HepG2 (cell line): ENCODE measurements around the gene SLC2A4. TPM values are rescaled to one million over a fixed set of nuclear protein-coding genes. Genes with fewer than 3 reads are reported as not detected.

Experiments used
- ATM ChIP-seq: fragments of 450-650 bp; IDR thresholded peaks from 2 replicates; pipeline ENCODE4 v1.7.1; 2017; ENCODE audit warnings: mild to moderate bottlenecking, borderline replicate concordance
- CENPT ChIP-seq: sonication (generic); formaldehyde crosslinking; IDR thresholded peaks from 2 replicates; pipeline ENCODE4 v1.8.0; 2022; ENCODE audit warnings: low read depth, mild to moderate bottlenecking, moderate library complexity, missing genetic modification reagents
- CENPX ChIP-seq: sonication (generic); formaldehyde crosslinking; IDR thresholded peaks from 2 replicates; pipeline ENCODE4 v1.9.0; 2021; ENCODE audit warnings: mild to moderate bottlenecking, missing genetic modification reagents, moderate library complexity
- HNRNPH1 ChIP-seq: fragments of 200-400 bp; formaldehyde crosslinking; optimal IDR thresholded peaks from 2 replicates; pipeline ENCODE3; 2017; ENCODE audit warnings: mild to moderate bottlenecking, low read depth, low read length
- KLF11 ChIP-seq: IDR thresholded peaks from 2 replicates; pipeline ENCODE4 v1.6.1; 2016; ENCODE audit warnings: missing compliant biosample characterization
- MED1 ChIP-seq: sonication (generic); formaldehyde crosslinking; IDR thresholded peaks from 2 replicates; pipeline ENCODE4 v1.4.0; 2020; ENCODE audit warnings: missing genetic modification reagents
- PHF21A ChIP-seq: sonication (generic); formaldehyde crosslinking; IDR thresholded peaks from 2 replicates; pipeline ENCODE4 v1.5.0; 2020; ENCODE audit warnings: mild to moderate bottlenecking, missing genetic modification reagents
- RARA ChIP-seq: IDR thresholded peaks from 2 replicates; pipeline ENCODE4 v1.6.1; 2016; ENCODE audit warnings: missing genetic modification reagents, missing compliant biosample characterization
- SNAPC2 ChIP-seq: sonication (generic); formaldehyde crosslinking; IDR thresholded peaks from 2 replicates; pipeline ENCODE4 v1.8.1; 2022; ENCODE audit warnings: mild to moderate bottlenecking, missing genetic modification reagents
- SP2 ChIP-seq: sonication (generic); formaldehyde crosslinking; IDR thresholded peaks from 2 replicates; pipeline ENCODE4 v1.5.1; 2020; ENCODE audit warnings: mild to moderate bottlenecking, missing genetic modification reagents
- TAF1 ChIP-seq: sonication (generic); formaldehyde crosslinking; IDR thresholded peaks from 2 replicates; pipeline ENCODE4 v1.4.0; 2020; ENCODE audit warnings: missing genetic modification reagents
- ZEB1 ChIP-seq: IDR thresholded peaks from 2 replicates; pipeline ENCODE4 v1.6.1; 2012; ENCODE audit warnings: mild to moderate bottlenecking, low read depth, inconsistent platforms; ENCODE audit not compliant: insufficient replicate concordance
- ZFP41 ChIP-seq: sonication (generic); formaldehyde crosslinking; IDR thresholded peaks from 2 replicates; pipeline ENCODE4 v1.4.0; 2020; ENCODE audit warnings: mild to moderate bottlenecking, missing genetic modification reagents, borderline replicate concordance
- ZKSCAN8 ChIP-seq: IDR thresholded peaks from 2 replicates; pipeline ENCODE4 v1.6.1; 2016; ENCODE audit warnings: borderline replicate concordance, missing genetic modification reagents, missing compliant biosample characterization
- ZNF484 ChIP-seq: sonication (generic); formaldehyde crosslinking; IDR thresholded peaks from 2 replicates; pipeline ENCODE4 v1.5.1; 2020; ENCODE audit warnings: mild to moderate bottlenecking, low read depth, missing genetic modification reagents, borderline replicate concordance
- ZNF530 ChIP-seq: sonication (generic); formaldehyde crosslinking; IDR thresholded peaks from 2 replicates; pipeline ENCODE4 v1.5.0; 2020; ENCODE audit warnings: low read depth, mild to moderate bottlenecking, missing genetic modification reagents
- ZNF775 ChIP-seq: sonication (generic); formaldehyde crosslinking; IDR thresholded peaks from 2 replicates; pipeline ENCODE4 v1.4.0; 2020; ENCODE audit warnings: missing genetic modification reagents, mild to moderate bottlenecking, moderate library complexity, borderline replicate concordance
- polyA plus RNA-seq, 8 experiments: library from polyadenylated mRNA; depleted of rRNA in 3 of 8; stranded (reverse) in 7 of 8; unstranded in 1 of 8; fragments of >200 nt; fragmentation: Illumina TruSeq in 4 of 8; extraction: Trizol in 4 of 8; gene quantifications; 2 replicates each; pipeline versions ENCODE4 v1.2.1 to v1.2.3, GENCODE V29; 2011 to 2016; ENCODE audit warnings: low read depth in 4 of 8, missing spikeins in 1 of 8, mixed read lengths in 1 of 8; ENCODE audit not compliant: insufficient read depth in 1 of 8
- total RNA-seq, 5 experiments: library from RNA; depleted of rRNA; stranded (reverse); fragments of >200 nt; fragmentation: Illumina TruSeq; extraction: Trizol; gene quantifications; 2 replicates each; pipeline ENCODE4 v1.2.3, GENCODE V29; 2016; ENCODE audit warnings: low read depth in 1 of 5
- TF ChIP-seq, protein P1 (sequence below): sonication (generic); formaldehyde crosslinking; conservative IDR thresholded peaks from 2 replicates; pipeline ENCODE4 v1.8.1; 2023; ENCODE audit warnings: missing genetic modification reagents
- TF ChIP-seq, protein P2 (sequence below): sonication (generic); formaldehyde crosslinking; IDR thresholded peaks from 2 replicates; pipeline ENCODE4 v1.5.0; 2020; ENCODE audit warnings: missing genetic modification reagents
- TF ChIP-seq, protein P3 (sequence below): sonication (generic); formaldehyde crosslinking; IDR thresholded peaks from 2 replicates; pipeline ENCODE4 v1.5.0; 2020; ENCODE audit warnings: mild to moderate bottlenecking, missing genetic modification reagents, borderline replicate concordance

Gene SLC2A4
- total and polyA plus RNA-seq, 2 of the 13 experiments (the other 11 are each of a cell fraction or from before 2014, with no cell fraction given), result 4.9 to 5.8 TPM

DNA sequence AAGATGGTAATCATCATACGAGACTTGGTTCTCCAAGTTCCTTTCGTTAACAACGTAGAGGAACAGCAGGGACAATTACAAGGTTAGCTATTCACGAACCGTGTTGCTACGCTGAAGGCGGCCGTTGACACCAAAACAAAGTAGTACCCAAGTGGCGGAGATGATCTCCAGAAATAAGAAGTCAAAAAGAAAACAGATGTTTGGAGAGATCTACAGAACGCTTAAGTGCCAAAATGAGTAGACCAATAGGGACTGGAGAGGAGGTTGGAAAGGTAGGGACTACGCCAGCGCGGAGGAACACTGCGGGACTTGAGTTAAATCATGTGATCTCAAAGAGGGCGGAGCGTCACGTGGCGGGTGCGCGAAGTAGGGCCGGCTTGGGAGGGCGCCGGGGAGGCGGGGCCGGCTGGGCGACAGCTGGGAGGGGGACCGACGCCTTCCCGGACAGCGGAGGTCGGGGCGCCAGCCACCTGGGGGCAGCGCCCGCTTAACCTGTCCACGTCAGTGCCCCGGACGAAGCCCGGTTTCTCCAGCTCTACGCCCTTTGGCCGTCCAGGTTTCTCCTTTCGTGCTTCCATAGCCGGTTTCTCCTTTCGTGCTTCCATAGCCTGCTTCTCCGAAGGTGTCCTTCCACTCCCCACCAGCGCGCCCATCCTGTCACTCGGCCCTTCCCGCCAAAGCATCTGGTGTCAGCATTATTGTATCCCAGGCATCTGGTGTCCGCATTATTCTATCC is 38.6 kb upstream of the SLC2A4 start (continued):
- TF ChIP-seq, protein P1, sequence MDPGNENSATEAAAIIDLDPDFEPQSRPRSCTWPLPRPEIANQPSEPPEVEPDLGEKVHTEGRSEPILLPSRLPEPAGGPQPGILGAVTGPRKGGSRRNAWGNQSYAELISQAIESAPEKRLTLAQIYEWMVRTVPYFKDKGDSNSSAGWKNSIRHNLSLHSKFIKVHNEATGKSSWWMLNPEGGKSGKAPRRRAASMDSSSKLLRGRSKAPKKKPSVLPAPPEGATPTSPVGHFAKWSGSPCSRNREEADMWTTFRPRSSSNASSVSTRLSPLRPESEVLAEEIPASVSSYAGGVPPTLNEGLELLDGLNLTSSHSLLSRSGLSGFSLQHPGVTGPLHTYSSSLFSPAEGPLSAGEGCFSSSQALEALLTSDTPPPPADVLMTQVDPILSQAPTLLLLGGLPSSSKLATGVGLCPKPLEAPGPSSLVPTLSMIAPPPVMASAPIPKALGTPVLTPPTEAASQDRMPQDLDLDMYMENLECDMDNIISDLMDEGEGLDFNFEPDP (CRISPR knock-in tag), result no peak
- TF ChIP-seq ZKSCAN8 (CRISPR knock-in tag), result no peak
- peak; percentile 64 for TF ChIP-seq ZEB1
- TF ChIP-seq, protein P2, sequence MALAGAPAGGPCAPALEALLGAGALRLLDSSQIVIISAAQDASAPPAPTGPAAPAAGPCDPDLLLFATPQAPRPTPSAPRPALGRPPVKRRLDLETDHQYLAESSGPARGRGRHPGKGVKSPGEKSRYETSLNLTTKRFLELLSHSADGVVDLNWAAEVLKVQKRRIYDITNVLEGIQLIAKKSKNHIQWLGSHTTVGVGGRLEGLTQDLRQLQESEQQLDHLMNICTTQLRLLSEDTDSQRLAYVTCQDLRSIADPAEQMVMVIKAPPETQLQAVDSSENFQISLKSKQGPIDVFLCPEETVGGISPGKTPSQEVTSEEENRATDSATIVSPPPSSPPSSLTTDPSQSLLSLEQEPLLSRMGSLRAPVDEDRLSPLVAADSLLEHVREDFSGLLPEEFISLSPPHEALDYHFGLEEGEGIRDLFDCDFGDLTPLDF (CRISPR knock-in tag), result peak; percentile 44; the same call in 1 of the 2 replicates
- 0 out of 2 replicates have a peak, but pooled peaks have one; percentile 31 for TF ChIP-seq KLF11 (CRISPR knock-in tag)
- TF ChIP-seq ATM, result no peak
- TF ChIP-seq, protein P3, sequence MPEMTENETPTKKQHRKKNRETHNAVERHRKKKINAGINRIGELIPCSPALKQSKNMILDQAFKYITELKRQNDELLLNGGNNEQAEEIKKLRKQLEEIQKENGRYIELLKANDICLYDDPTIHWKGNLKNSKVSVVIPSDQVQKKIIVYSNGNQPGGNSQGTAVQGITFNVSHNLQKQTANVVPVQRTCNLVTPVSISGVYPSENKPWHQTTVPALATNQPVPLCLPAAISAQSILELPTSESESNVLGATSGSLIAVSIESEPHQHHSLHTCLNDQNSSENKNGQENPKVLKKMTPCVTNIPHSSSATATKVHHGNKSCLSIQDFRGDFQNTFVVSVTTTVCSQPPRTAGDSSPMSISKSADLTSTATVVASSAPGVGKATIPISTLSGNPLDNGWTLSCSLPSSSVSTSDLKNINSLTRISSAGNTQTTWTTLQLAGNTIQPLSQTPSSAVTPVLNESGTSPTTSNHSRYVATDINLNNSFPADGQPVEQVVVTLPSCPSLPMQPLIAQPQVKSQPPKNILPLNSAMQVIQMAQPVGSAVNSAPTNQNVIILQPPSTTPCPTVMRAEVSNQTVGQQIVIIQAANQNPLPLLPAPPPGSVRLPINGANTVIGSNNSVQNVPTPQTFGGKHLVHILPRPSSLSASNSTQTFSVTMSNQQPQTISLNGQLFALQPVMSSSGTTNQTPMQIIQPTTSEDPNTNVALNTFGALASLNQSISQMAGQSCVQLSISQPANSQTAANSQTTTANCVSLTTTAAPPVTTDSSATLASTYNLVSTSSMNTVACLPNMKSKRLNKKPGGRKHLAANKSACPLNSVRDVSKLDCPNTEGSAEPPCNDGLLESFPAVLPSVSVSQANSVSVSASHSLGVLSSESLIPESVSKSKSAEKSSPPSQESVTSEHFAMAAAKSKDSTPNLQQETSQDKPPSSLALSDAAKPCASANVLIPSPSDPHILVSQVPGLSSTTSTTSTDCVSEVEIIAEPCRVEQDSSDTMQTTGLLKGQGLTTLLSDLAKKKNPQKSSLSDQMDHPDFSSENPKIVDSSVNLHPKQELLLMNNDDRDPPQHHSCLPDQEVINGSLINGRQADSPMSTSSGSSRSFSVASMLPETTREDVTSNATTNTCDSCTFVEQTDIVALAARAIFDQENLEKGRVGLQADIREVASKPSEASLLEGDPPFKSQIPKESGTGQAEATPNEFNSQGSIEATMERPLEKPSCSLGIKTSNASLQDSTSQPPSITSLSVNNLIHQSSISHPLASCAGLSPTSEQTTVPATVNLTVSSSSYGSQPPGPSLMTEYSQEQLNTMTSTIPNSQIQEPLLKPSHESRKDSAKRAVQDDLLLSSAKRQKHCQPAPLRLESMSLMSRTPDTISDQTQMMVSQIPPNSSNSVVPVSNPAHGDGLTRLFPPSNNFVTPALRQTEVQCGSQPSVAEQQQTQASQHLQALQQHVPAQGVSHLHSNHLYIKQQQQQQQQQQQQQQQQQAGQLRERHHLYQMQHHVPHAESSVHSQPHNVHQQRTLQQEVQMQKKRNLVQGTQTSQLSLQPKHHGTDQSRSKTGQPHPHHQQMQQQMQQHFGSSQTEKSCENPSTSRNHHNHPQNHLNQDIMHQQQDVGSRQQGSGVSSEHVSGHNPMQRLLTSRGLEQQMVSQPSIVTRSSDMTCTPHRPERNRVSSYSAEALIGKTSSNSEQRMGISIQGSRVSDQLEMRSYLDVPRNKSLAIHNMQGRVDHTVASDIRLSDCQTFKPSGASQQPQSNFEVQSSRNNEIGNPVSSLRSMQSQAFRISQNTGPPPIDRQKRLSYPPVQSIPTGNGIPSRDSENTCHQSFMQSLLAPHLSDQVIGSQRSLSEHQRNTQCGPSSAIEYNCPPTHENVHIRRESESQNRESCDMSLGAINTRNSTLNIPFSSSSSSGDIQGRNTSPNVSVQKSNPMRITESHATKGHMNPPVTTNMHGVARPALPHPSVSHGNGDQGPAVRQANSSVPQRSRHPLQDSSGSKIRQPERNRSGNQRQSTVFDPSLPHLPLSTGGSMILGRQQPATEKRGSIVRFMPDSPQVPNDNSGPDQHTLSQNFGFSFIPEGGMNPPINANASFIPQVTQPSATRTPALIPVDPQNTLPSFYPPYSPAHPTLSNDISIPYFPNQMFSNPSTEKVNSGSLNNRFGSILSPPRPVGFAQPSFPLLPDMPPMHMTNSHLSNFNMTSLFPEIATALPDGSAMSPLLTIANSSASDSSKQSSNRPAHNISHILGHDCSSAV (CRISPR knock-in tag), result no peak
- TF ChIP-seq RARA (CRISPR knock-in tag), result peak; percentile 51
- no peak; the same call in none of the 2 replicates for TF ChIP-seq MED1 (CRISPR knock-in tag)
- TF ChIP-seq ZNF775, result no peak; the same call in 1 of the 2 replicates
- TF ChIP-seq SP2 (CRISPR knock-in tag), result no peak
- TF ChIP-seq TAF1 (CRISPR knock-in tag), result peak; percentile 55; the same call in 1 of the 2 replicates
- no peak for TF ChIP-seq ZNF484 (CRISPR knock-in tag)
- TF ChIP-seq SNAPC2 (CRISPR knock-in tag), result no peak
- 0 out of 2 replicates have a peak, but pooled peaks have one; percentile 26 for TF ChIP-seq PHF21A
- TF ChIP-seq ZNF530 (CRISPR knock-in tag), result no peak
- no peak for TF ChIP-seq CENPX (CRISPR knock-in tag)
- TF ChIP-seq HNRNPH1, result no peak
- no peak for TF ChIP-seq CENPT (CRISPR knock-in tag)
- TF ChIP-seq ZFP41, result no peak; the same call in 1 of the 2 replicates
